Stomach smooth muscle (tissue), 2 donors: ENCODE data around the gene ZNF488.

Experiments used
- H3K27ac ChIP-seq: one replicate; pipeline ENCODE4 v1.7.0; 2013; ENCODE audit warnings: mild to moderate bottlenecking, low read length, inconsistent platforms
- H3K27me3 ChIP-seq, 2 donors: one replicate each; pipeline ENCODE4 v1.7.0; 2013; ENCODE audit warnings: low read length in 2 of 2; ENCODE audit not compliant: insufficient read depth in 2 of 2, control insufficient read depth in 1 of 2
- H3K36me3 ChIP-seq, 2 donors: one replicate each; pipeline ENCODE4 v1.7.0; 2013; ENCODE audit warnings: low read length in 2 of 2; ENCODE audit not compliant: control insufficient read depth in 2 of 2, insufficient read depth in 2 of 2
- H3K4me1 ChIP-seq: one replicate; pipeline ENCODE4 v1.7.0; 2013; ENCODE audit warnings: low read length; ENCODE audit not compliant: control insufficient read depth, insufficient read depth
- H3K4me3 ChIP-seq, 2 donors: one replicate each; pipeline ENCODE4 v1.7.0; 2013; ENCODE audit warnings: low read length in 2 of 2
- H3K9ac ChIP-seq, 2 donors: one replicate each; pipeline ENCODE4 v1.7.0; 2013; ENCODE audit warnings: low read length in 2 of 2, mild to moderate bottlenecking in 1 of 2
- H3K9me3 ChIP-seq, 2 donors: one replicate each; pipeline ENCODE4 v1.7.0; 2013; ENCODE audit warnings: low read length in 2 of 2; ENCODE audit not compliant: control insufficient read depth in 2 of 2
- donor health status: healthy.
- donor health status: Pancreatic carcinoma.

ZNF488 gene, protein sequence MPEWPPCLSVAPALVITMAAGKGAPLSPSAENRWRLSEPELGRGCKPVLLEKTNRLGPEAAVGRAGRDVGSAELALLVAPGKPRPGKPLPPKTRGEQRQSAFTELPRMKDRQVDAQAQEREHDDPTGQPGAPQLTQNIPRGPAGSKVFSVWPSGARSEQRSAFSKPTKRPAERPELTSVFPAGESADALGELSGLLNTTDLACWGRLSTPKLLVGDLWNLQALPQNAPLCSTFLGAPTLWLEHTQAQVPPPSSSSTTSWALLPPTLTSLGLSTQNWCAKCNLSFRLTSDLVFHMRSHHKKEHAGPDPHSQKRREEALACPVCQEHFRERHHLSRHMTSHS

DNA sequence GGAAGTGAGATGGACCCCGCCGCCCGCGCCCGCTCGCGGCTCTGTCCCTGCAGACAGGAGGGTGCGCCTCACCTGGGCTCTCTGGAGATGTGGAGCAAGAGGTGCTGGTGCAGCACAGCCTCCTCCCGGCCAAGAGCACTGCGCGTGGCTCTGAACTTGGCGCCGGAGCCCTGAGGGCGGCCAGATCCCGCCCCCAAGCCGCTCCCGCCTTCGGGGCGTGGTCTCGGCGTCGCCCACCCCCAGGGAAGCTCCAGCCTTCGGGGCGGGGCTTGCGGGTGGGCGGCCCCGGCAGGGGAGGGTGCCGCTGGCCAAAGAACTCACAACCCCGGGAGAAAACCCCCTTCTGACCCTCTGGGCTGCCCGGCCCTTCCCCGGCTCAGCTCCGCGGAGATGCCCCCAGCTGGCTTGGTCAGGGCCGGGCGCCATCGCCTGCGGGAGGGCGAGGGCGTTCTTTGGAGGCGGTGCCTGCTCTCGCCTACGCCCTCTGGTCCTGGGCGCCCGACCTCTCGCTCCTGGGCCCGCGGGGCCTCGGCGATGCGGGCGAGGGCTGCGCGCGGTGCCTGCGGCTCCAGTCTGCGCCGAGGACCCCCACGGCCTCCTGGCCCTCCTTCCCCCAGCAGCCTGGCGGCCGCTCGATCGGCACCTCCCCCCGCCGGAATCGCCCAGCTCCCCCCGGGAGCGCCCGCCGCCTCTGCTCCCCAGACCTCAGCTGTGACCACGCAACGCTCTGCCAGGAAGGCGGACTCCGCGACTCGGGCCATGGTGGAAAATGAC, at the start of gene ZNF488:
Gene ZNF488 (minus strand): TSS at position 146 of the 774 bp plus-strand sequence. CDS start 15,464 bp downstream, outside the sequence.
- Histone ChIP-seq H3K27me3 (peaks cover 0 to 7% of the 10 kb centered on the region in 2 donors), H3K27ac (no peak within 1 kb of the TSS), H3K9ac (peak within 1 kb of the TSS; percentile 62 to 66), H3K4me3 (peak within 1 kb of the TSS; percentile 75 to 79), H3K9me3 (no peaks in the 10 kb centered on the region), H3K36me3 (no peaks in the 10 kb centered on the region), H3K4me1 (peaks cover 8% of the 10 kb centered on the region)

GRCh38 chr10:47425813-47426419, 41.8 kb upstream of the ZNF488 start:
- no peaks in the 10 kb centered on the region for H3K4me1 ChIP-seq
- no peak overlapping the region for H3K27ac ChIP-seq
- H3K4me3 ChIP-seq: no peak overlapping the region
- H3K36me3 ChIP-seq: no peaks in the 10 kb centered on the region
- no peaks in the 10 kb centered on the region for H3K9me3 ChIP-seq
- no peaks in the 10 kb centered on the region for H3K27me3 ChIP-seq
- no peak overlapping the region for H3K9ac ChIP-seq

DNA sequence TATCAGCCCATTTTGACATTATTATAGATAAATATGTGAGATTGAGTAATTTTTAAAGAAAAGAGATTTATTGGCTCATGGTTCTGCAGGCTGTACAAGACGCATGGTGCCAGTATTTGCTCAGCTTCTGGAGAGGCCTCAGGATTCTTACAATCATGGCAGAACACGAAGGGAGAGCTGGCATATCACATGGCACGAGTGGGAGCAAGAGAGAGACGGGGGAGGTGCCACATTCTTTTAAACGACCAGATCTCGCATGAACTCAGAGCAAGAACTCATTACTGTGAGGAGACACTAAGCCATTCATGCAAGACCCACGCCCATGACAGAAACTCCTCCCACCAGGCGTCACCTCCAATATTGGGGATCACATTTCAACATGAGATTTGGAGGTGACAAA, 40.1 kb upstream of the ZNF488 start:
- H3K9me3 ChIP-seq: no peaks in the 10 kb centered on the region
- H3K4me1 ChIP-seq: no peaks in the 10 kb centered on the region
- H3K27ac ChIP-seq: no peak overlapping the region
- H3K9ac ChIP-seq: no peak overlapping the region
- H3K36me3 ChIP-seq: no peaks in the 10 kb centered on the region
- no peaks in the 10 kb centered on the region for H3K27me3 ChIP-seq
- no peak overlapping the region for H3K4me3 ChIP-seq

DNA sequence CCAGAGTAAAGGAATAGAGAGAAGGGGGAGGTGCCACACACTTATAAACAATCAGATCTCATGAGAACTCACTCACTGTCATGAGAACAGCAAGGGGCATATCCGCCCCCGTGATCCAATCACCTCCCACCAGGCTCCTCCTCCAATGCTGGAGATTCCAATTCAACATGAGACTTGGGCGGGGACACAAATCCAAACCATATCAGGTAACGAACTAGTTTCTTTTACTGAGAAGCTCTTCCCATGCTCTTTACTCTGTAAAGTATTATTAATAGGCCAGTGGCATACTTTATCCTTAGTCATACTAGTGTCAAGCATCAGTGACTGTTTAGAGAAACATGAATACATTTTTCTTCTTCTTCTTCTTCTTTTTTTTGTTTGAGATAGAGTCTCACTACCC, 39.4 kb upstream of the ZNF488 start:
- no peaks in the 10 kb centered on the region for H3K36me3 ChIP-seq
- H3K27ac ChIP-seq: no peak overlapping the region
- H3K9me3 ChIP-seq: no peaks in the 10 kb centered on the region
- no peaks in the 10 kb centered on the region for H3K4me1 ChIP-seq
- H3K27me3 ChIP-seq: no peaks in the 10 kb centered on the region
- no peak overlapping the region for H3K4me3 ChIP-seq
- H3K9ac ChIP-seq: no peak overlapping the region

DNA sequence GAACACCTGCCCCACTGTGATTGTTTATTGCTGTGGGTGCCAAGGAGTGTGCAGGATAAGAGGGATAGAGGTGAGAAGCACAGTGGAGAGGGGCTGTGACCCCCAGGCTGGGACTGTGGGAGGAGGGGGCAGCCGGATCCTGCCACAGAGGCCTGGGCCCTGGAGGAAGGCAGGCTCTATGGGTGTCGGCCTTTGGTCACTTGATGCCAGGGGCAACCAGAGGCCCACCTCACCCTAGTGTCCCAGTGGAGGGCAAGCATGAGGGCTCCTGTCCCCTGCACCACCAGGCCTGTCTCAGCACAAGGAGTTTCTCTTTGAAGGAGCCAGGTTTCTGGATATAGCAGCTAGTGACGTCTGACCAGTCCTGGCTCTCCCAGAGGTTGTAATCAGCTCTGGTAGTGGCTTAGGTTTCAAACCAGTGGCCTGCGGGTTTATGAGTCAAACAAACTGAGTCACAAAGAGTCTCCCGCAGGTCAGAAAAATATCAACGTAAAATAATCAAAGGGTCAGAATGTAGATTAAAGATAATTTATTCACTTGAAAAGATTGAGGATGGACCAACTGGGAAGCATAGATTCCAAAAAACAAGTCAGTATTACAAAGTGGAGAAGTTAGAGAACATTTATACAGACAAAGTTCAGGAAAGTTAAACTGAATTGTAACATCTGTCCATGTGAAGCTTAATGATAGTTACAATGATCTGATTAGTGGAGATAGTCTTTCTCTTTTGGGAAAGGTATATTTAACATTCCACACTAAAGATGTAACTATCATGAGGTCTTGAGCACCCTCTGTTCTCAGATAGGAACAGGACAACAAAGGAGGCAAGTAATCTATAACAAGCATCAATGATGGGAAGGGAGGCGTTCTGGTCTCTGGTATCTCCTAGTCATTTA, 37.2 kb upstream of the ZNF488 start:
- Histone ChIP-seq H3K4me1 (no peaks in the 10 kb centered on the region), H3K27me3 (no peaks in the 10 kb centered on the region), H3K36me3 (no peaks in the 10 kb centered on the region), H3K4me3 (no peak overlapping the region), H3K9ac (no peak overlapping the region), H3K9me3 (no peaks in the 10 kb centered on the region), H3K27ac (no peak overlapping the region)

DNA sequence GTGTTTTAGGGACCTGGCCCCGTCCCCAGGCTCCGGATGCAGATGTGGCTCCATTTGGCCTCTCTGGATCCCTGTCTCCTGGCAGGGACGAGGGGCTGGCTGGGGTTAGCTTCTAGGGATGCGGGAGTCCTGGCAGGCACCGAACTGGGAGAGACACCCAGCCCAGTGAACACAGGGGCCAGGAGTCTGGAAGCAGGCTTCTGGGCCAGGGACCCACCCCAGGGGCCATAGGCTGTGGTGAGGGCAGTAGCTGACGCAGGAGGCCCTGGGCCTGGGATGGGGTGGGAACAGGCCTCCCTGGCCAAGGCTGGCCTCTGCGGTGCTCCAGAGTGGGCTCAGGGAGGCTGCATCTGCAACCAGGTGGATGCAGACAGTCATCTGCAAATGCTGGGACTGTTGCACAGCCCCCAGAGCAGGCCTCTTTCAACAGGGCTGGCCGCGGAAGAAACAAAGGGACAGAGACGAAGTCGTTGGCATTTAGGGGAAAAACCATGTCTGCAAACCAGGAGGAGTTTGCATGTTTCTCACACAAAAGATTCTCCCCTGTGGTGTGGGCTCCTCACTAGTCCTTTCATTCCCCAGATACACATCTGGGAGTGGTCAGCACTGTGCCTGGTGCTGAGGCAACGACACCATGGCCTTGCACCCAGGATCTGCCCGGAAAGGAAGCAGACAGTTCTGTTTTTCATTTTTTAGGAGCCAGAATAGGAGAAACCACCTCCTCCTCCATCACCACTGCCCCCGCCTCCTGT, 36.4 kb upstream of the ZNF488 start:
- no peaks in the 10 kb centered on the region for H3K9me3 ChIP-seq
- no peak overlapping the region for H3K4me3 ChIP-seq
- H3K9ac ChIP-seq: no peak overlapping the region
- no peaks in the 10 kb centered on the region for H3K27me3 ChIP-seq
- H3K36me3 ChIP-seq: no peaks in the 10 kb centered on the region
- H3K4me1 ChIP-seq: no peaks in the 10 kb centered on the region
- no peak overlapping the region for H3K27ac ChIP-seq

DNA sequence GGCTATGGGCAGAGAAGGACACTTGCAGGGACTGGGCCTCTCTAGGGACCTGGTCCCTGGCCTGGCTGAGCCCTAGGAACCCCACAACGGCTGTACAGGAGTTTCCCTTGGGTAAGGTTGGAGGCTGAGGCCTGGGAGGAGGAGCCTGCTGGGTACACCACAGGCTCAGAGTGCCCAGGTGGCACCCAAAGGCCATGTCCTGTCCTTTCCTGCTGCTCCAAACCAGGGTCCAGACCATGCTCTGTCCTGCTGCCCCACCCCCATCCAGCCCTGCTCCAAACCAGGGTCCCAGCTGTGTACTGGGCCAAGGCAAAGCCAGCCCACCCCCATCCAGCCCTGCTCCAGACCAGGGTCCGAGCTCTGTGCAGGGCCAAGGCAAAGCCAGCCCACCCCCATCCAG, 35.3 kb upstream of the ZNF488 start:
- Histone ChIP-seq H3K9me3 (no peaks in the 10 kb centered on the region), H3K36me3 (no peaks in the 10 kb centered on the region), H3K4me3 (no peak overlapping the region), H3K9ac (no peak overlapping the region), H3K27ac (no peak overlapping the region), H3K4me1 (no peaks in the 10 kb centered on the region), H3K27me3 (no peaks in the 10 kb centered on the region)

DNA sequence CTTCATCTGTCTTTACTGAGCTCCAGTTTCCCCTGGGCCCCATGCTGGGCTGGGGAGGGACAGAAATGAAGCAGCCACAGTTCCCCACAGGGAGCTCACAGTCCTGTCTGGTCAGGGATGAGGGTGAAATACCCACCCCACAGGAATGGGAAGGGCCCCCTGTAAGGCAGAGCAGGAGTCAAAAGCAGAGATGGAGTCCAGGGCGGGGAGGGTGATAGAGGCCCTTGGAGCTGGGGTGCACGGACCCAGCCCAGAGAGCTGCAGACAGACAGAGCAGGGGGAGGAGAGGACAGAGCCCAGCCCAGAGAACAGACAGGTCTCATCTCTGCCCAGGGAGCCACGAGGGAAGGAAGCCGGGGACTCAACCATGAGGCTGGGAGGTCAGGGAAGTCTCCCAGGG, 34.9 kb upstream of the ZNF488 start:
- Histone ChIP-seq H3K36me3 (no peaks in the 10 kb centered on the region), H3K4me1 (no peaks in the 10 kb centered on the region), H3K4me3 (no peak overlapping the region), H3K9me3 (no peaks in the 10 kb centered on the region), H3K27ac (no peak overlapping the region), H3K27me3 (no peaks in the 10 kb centered on the region), H3K9ac (no peak overlapping the region)

GRCh38 chr10:47418321-47418720, 34.2 kb upstream of the ZNF488 start:
- Histone ChIP-seq H3K4me3 (no peak overlapping the region), H3K4me1 (no peaks in the 10 kb centered on the region), H3K9ac (no peak overlapping the region)

More at GRCh38 chr10:47418321-47418720, 34.2 kb upstream of the ZNF488 start:
- Histone ChIP-seq H3K9me3 (no peaks in the 10 kb centered on the region), H3K27me3 (no peaks in the 10 kb centered on the region), H3K27ac (no peak overlapping the region), H3K36me3 (no peaks in the 10 kb centered on the region)
